ENCODE data around the gene OR10H4.

- no peak for TF ChIP-seq JUNB (IDR thresholded peaks at IDR 0.05)
- no peak for TF ChIP-seq EP300 (IDR thresholded peaks at IDR 0.05)
- no peak for TF ChIP-seq MAFK (IDR thresholded peaks at IDR 0.05; ENCODE audit: partially characterized antibody)
- no peak for TF ChIP-seq BHLHE40 (IDR thresholded peaks at IDR 0.05; ENCODE audit: low read depth, low read length)
- no peak for TF ChIP-seq CTCF (IDR thresholded peaks at IDR 0.05)
- TF ChIP-seq POLR2A (IDR thresholded peaks at IDR 0.05; ENCODE audit: low read length) = no peak
- no peak for TF ChIP-seq BCL3 (IDR thresholded peaks at IDR 0.05)
- no peak for TF ChIP-seq REST (IDR thresholded peaks at IDR 0.05)
- no peak for TF ChIP-seq ZC3H11A (IDR thresholded peaks at IDR 0.05)
- TF ChIP-seq JUN (IDR thresholded peaks at IDR 0.05) = no peak
These were observed 11.0 kb upstream of the OR10H4 start for GRCh38 chr19:15937771-15938170.
